GM12878 (cell line): ENCODE results near the gene GPC6. TPM values are rescaled to one million over a fixed set of nuclear protein-coding genes. Genes with fewer than 3 reads are reported as not detected.

Experiments used
- ATAC-seq: fragments of 200-7000 bp; cut with Tn5 transposase; 3 replicates; pipeline ENCODE4 v1.9.1; 2020; ENCODE audit warnings: mild to moderate bottlenecking, moderate library complexity
- BruUV-seq: library from RNA; stranded (reverse); fragments of 400-500 nt; replicated peaks from 2 replicates; lab custom pipeline; 2021; lab: Mats Ljungman, UMichigan
- CTCF ChIA-PET: fragments of 300-600 bp; sonication (Branson Sonifier 250); formaldehyde crosslinking; extraction: SDS; loops from one replicate; lab custom pipeline; 2021; ENCODE audit warnings: inconsistent platforms; lab: Yijun Ruan, JAX
- POLR2A ChIA-PET: fragments of 350-600 bp; formaldehyde crosslinking; extraction: SDS; loops from one replicate; lab custom pipeline; 2021; ENCODE audit warnings: inconsistent platforms; lab: Charles Lee
- RAD21 ChIA-PET: fragments of 300-600 bp; sonication (Branson Sonifier 250); formaldehyde crosslinking; loops from one replicate; lab custom pipeline; 2023; ENCODE audit warnings: antibody characterized with exemption; ENCODE audit not compliant: unreplicated experiment; lab: Charles Lee
- SMC1A ChIA-PET: fragments of 300-600 bp; sonication (Branson Sonifier 250); formaldehyde crosslinking; loops from one replicate; lab custom pipeline; 2023; ENCODE audit not compliant: unreplicated experiment, uncharacterized antibody; lab: Charles Lee
- DNase-seq: peaks from one replicate; pipeline ENCODE4 v3.0.0-alpha.2; 2011; ENCODE audit warnings: low read depth, low spot score
- FAIRE-seq: peaks from 3 replicates; lab custom pipeline; 2011; peaks lifted over from hg19 to GRCh38; lab: Jason Lieb, UNC
- H2AFZ ChIP-seq: 2 replicates; pipeline ENCODE4 v1.6.0; 2011; ENCODE audit warnings: low read depth, low read length, control low read depth; ENCODE audit not compliant: control insufficient read depth
- H3K27ac ChIP-seq: 2 replicates; pipeline ENCODE4 v1.5.1; 2011; ENCODE audit warnings: control low read depth; ENCODE audit not compliant: control insufficient read depth, insufficient read depth
- H3K27me3 ChIP-seq, 2 experiments: replicated peaks in 1 of 2; 2 replicates each; pipeline versions ENCODE4 v1.6.0 to v1.6.1; 2011; ENCODE audit warnings: low read length in 1 of 2; ENCODE audit not compliant: control insufficient read depth in 2 of 2, insufficient read depth in 2 of 2
- H3K36me3 ChIP-seq, 2 experiments: 2 replicates each; pipeline ENCODE4 v1.5.1; 2011; ENCODE audit warnings: low read length in 1 of 2; ENCODE audit not compliant: control insufficient read depth in 2 of 2, insufficient read depth in 2 of 2
- H3K4me1 ChIP-seq: 2 replicates; pipeline ENCODE4 v1.6.1; 2011; ENCODE audit warnings: mild to moderate bottlenecking, low read length, moderate library complexity, mixed read lengths; ENCODE audit not compliant: control insufficient read depth, insufficient read depth
- H3K4me2 ChIP-seq: 2 replicates; pipeline ENCODE4 v1.6.0; 2011; ENCODE audit warnings: control low read depth; ENCODE audit not compliant: control insufficient read depth, insufficient read depth
- H3K4me3 ChIP-seq: fragments of 200-600 bp; sonication (generic); 2 replicates; pipeline ENCODE4 v1.5.1; 2016
- H3K79me2 ChIP-seq: 2 replicates; pipeline ENCODE4 v1.6.0; 2011; ENCODE audit warnings: low read length; ENCODE audit not compliant: control insufficient read depth, insufficient read depth
- H3K9ac ChIP-seq: 2 replicates; pipeline ENCODE4 v1.8.0; 2011; ENCODE audit warnings: low read length, control low read depth, mixed read lengths; ENCODE audit not compliant: control insufficient read depth, insufficient read depth
- H3K9me3 ChIP-seq: replicated peaks from 3 replicates; pipeline ENCODE4 v1.5.1; 2011; ENCODE audit warnings: mild to moderate bottlenecking, low read length; ENCODE audit not compliant: control insufficient read depth, insufficient read depth
- H4K20me1 ChIP-seq: 2 replicates; pipeline ENCODE4 v1.6.0; 2011; ENCODE audit not compliant: control insufficient read depth, insufficient read depth
- CEBPZ ChIP-seq: fragments of 150-350 bp; IDR thresholded peaks from 2 replicates; pipeline ENCODE4 v1.6.1; 2016; ENCODE audit warnings: low read depth, low read length
- DPF2 ChIP-seq: fragments of 450-650 bp; IDR thresholded peaks from 2 replicates; pipeline ENCODE4 v1.6.1; 2017; ENCODE audit warnings: mild to moderate bottlenecking
- RAD21 ChIP-seq: IDR thresholded peaks from 2 replicates; pipeline ENCODE4 v1.6.1; 2011; ENCODE audit warnings: mild to moderate bottlenecking, low read depth, low read length, moderate library complexity; ENCODE audit not compliant: insufficient read depth
- RB1 ChIP-seq: fragments of 450-650 bp; formaldehyde crosslinking; IDR thresholded peaks from 2 replicates; pipeline ENCODE4 v1.6.1; 2017; ENCODE audit warnings: mild to moderate bottlenecking, borderline replicate concordance
- SIN3A ChIP-seq: IDR thresholded peaks from 2 replicates; pipeline ENCODE4 v1.6.1; 2012; ENCODE audit warnings: low read depth, low read length, improper control_type of control experiment
- SUPT20H ChIP-seq: IDR thresholded peaks from 2 replicates; pipeline ENCODE4 v1.6.1; 2011; ENCODE audit warnings: low read depth, mild to moderate bottlenecking, low read length, moderate library complexity, borderline replicate concordance; ENCODE audit not compliant: control insufficient read depth
- YY1 ChIP-seq: IDR thresholded peaks from 2 replicates; pipeline ENCODE4 v1.6.1; 2011; ENCODE audit warnings: low read depth, mild to moderate bottlenecking, low read length
- ZSCAN29 ChIP-seq: fragments of 450-650 bp; IDR thresholded peaks from 2 replicates; pipeline ENCODE4 v1.6.1; 2017; ENCODE audit warnings: mild to moderate bottlenecking, moderate library complexity
- WGBS: methylation state at CpG from one replicate; pipeline ENCODE4 v1.1.6; 2016; ENCODE audit warnings: low lambda C conversion rate; ENCODE audit not compliant: insufficient replicate concordance, insufficient coverage; ENCODE audit errors: missing lambda C conversion rate; 5-methylcytosine and 5-hydroxymethylcytosine counted together
- in situ Hi-C: fragments of 300-500 bp; cut with MboI; formaldehyde crosslinking; loops from 9 replicates; pipeline ENCODE4 v1.14.3; 2018; ENCODE audit warnings: mixed read lengths
- intact Hi-C: fragments of 100-400 bp; cut with micrococcal nuclease; formaldehyde crosslinking; loops from one replicate; pipeline ENCODE4 v1.14.2; 2022; ENCODE audit not compliant: unreplicated experiment
- polyA plus RNA-seq, 11 experiments: library from polyadenylated mRNA; depleted of rRNA in 4 of 11; unstranded in 6 of 11; stranded (reverse) in 5 of 11; fragments of >200 nt; fragmentation: Nextera tagmentation in 4 of 11; fragmentation: Illumina TruSeq in 1 of 11; extraction: Ambion mirVana in 4 of 11; extraction: Trizol in 1 of 11; gene quantifications; 1 replicate in 1 of 11; 2 replicates in 10 of 11; pipeline versions ENCODE4 v1.2.1 to v1.2.3, GENCODE V29; 2011 to 2016; ENCODE audit warnings: inconsistent platforms in 2 of 11, missing spikeins in 2 of 11, low read depth in 1 of 11
- total RNA-seq, 4 experiments: library from RNA; depleted of rRNA in 3 of 4; stranded (reverse); fragments of >200 nt in 3 of 4; fragmentation: Illumina TruSeq in 1 of 4; extraction: Trizol in 1 of 4; gene quantifications; 2 replicates each; pipeline versions ENCODE4 v1.2.1 to v1.2.3, GENCODE V29; 2013 to 2021
- TF ChIP-seq, protein P1 (sequence below): IDR thresholded peaks from 2 replicates; pipeline ENCODE4 v1.6.1; 2011; ENCODE audit warnings: borderline replicate concordance, low read depth, mild to moderate bottlenecking, moderate library complexity, mixed read lengths, low read length; ENCODE audit not compliant: insufficient read depth; ENCODE audit errors: extremely low read length
- TF ChIP-seq, protein P2 (sequence below): fragments of 450-650 bp; IDR thresholded peaks from 2 replicates; pipeline ENCODE4 v1.6.1; 2014; ENCODE audit warnings: mild to moderate bottlenecking
- TF ChIP-seq, protein P3 (sequence below): fragments of 450-650 bp; IDR thresholded peaks from 2 replicates; pipeline ENCODE4 v1.6.1; 2016; ENCODE audit warnings: mild to moderate bottlenecking

The GPC6 gene
- total and polyA plus RNA-seq, 10 of the 15 experiments (the other 5 are each of a cell fraction or from before 2014, with no cell fraction given) = 0.03 to 0.04 (median 0.03) TPM; not detected in 7

DNA sequence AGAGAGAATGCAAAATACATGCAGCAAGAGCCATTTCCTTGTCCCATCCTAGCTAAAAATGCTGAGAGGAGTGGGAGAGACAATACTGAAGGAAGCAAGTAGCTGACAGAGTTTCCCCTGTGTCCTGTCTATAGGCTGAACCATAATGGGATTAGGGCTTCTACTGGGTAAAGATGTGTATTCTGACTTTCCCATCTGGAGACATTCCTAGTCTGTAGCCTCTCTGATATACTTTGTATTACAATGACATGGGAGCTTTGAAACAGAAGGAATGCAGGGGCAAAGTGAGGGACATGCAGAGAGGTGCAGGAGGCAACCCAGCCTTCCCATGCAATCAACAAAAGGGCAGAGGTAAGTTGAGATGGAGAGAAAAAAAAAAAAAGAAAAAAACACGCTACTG, 10.5 kb upstream of the GPC6 start:
- FAIRE-seq (no peak), DNase-seq (no peak)
- Histone ChIP-seq H4K20me1 (no peaks in the 10 kb centered on the region), H3K27me3 (no peaks in the 10 kb centered on the region), H3K4me3 (no peak overlapping the region), H3K79me2 (no peaks in the 10 kb centered on the region), H3K9me3 (no peaks in the 10 kb centered on the region)
- ChIA-PET RAD21 (no interaction called here), CTCF (no interaction called here), POLR2A (no interaction called here)
- in situ Hi-C loops = no loop called here
- no peak for TF ChIP-seq DPF2
- TF ChIP-seq, protein P1, sequence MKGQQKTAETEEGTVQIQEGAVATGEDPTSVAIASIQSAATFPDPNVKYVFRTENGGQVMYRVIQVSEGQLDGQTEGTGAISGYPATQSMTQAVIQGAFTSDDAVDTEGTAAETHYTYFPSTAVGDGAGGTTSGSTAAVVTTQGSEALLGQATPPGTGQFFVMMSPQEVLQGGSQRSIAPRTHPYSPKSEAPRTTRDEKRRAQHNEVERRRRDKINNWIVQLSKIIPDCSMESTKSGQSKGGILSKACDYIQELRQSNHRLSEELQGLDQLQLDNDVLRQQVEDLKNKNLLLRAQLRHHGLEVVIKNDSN = no peak
- no peak for TF ChIP-seq ZSCAN29
- TF ChIP-seq SIN3A = no peak
- TF ChIP-seq YY1 = no peak
- no peak for TF ChIP-seq RB1
- TF ChIP-seq, protein P2, sequence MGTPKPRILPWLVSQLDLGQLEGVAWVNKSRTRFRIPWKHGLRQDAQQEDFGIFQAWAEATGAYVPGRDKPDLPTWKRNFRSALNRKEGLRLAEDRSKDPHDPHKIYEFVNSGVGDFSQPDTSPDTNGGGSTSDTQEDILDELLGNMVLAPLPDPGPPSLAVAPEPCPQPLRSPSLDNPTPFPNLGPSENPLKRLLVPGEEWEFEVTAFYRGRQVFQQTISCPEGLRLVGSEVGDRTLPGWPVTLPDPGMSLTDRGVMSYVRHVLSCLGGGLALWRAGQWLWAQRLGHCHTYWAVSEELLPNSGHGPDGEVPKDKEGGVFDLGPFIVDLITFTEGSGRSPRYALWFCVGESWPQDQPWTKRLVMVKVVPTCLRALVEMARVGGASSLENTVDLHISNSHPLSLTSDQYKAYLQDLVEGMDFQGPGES = no peak
- TF ChIP-seq, protein P3, sequence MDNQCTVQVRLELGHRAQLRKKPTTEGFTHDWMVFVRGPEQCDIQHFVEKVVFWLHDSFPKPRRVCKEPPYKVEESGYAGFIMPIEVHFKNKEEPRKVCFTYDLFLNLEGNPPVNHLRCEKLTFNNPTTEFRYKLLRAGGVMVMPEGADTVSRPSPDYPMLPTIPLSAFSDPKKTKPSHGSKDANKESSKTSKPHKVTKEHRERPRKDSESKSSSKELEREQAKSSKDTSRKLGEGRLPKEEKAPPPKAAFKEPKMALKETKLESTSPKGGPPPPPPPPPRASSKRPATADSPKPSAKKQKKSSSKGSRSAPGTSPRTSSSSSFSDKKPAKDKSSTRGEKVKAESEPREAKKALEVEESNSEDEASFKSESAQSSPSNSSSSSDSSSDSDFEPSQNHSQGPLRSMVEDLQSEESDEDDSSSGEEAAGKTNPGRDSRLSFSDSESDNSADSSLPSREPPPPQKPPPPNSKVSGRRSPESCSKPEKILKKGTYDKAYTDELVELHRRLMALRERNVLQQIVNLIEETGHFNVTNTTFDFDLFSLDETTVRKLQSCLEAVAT = no peak
- TF ChIP-seq SUPT20H = no peak
- no peak for TF ChIP-seq RAD21
- no peak for TF ChIP-seq CEBPZ
- TF ChIP-seq, all 136 proteins: peak for 0
- SMC1A ChIA-PET = no interaction called here
- Histone ChIP-seq H3K9ac (no peak overlapping the region), H2AFZ (no peak overlapping the region), H3K27ac (no peak overlapping the region), H3K4me2 (no peak overlapping the region), H3K4me1 (no peaks in the 10 kb centered on the region), H3K36me3 (no peaks in the 10 kb centered on the region)
- whole genome bisulfite sequencing = 0% methylated on average over 1 of the region's 1 CpG
- intact Hi-C loops = no loop called here
- no peak for ATAC-seq
- BruUV-seq = no TSS peak
